HCT116 (cell line): ENCODE measurements around the gene SNURF.

Experiments
- CTCF ChIP-seq, 3 experiments: fragments of 200-600 bp in 1 of 3; sonication (generic) in 1 of 3; IDR thresholded peaks in 2 of 3; conservative IDR thresholded peaks in 1 of 3; 2 replicates each; pipeline ENCODE4 v1.5.1; 2012 to 2017; ENCODE audit warnings: low read depth in 2 of 3, low read length in 2 of 3, antibody characterized with exemption in 1 of 3, borderline replicate concordance in 1 of 3, control low read depth in 1 of 3, mild to moderate bottlenecking in 1 of 3, mixed read lengths in 1 of 3, mixed run types in 1 of 3, moderate library complexity in 1 of 3; ENCODE audit not compliant: insufficient read depth in 1 of 3
- EZH2 ChIP-seq: fragments of 200-600 bp; sonication (generic); IDR thresholded peaks from 2 replicates; pipeline ENCODE4 v1.6.1; 2017; ENCODE audit warnings: antibody characterized with exemption, mixed run types

GRCh38 chr15:24956111-24956838, 1.5 kb downstream of the SNURF start:
- TF ChIP-seq CTCF (IDR thresholded peaks at IDR 0.05 in 2 of 3, conservative IDR thresholded peaks at IDR 0.05 in 1 of 3; ENCODE audit: borderline replicate concordance in 1 of 3, insufficient read depth in 1 of 3, low read depth in 2 of 3, low read length in 2 of 3), result no peak
- no peak for TF ChIP-seq EZH2
